DMS53 (cell line): ENCODE results near the gene NXPE1.
"Not testable (repeated sequence)": the region's sequence is repeated elsewhere in the genome, so short reads cannot be mapped to it uniquely, and the experiment has no call there.

Experiments
- DNase-seq: peaks from one replicate; lab custom pipeline; 2025; lab: John Stamatoyannopoulos, UW

Gene NXPE1

DNA sequence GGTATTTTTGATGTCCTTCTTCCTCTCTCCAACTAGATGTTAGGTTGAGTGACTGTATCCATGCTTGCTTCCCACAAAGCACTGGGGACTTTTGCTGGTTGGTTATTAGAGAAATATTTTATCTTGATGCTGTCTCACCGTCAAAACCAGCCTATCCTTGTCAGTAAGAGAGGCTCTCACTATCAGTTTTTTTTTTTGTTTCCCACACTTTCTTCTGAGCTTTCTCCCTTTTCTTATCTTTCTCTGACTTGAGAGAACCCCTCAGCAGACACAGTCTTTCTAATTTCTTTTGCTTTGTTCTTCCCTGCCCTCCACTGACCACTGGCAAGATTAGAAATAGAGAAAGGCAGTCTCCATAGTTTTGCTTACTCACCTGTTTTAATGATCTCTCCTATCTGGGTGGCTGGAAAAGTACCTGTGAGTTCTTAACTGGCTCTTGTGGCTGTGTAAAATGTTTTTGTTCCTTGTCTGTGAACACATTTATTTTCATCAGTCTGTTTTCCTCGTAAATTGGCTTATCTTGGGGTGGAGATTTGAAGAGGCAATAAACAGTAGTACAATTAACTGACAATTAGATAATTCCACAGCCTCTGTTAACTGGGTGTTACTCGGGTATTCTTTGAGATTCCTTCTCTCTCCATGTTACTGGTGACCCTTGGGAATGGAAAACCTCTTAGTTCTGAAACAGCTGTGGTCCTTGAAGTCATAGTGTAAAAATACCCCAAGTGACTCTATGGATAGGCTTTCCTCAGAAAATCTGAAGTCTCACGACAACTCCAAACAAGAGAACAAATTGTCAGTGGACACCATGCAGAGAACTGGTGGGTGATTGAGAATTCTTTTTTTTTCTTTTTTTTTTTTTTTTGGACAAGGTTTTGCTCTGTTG, at the start of gene NXPE1:
TSS of gene NXPE1 (minus strand) at position 457 of the 886 bp plus-strand sequence. CDS start 8,680 bp downstream, outside the sequence.
- DNase-seq: no peak

DNA sequence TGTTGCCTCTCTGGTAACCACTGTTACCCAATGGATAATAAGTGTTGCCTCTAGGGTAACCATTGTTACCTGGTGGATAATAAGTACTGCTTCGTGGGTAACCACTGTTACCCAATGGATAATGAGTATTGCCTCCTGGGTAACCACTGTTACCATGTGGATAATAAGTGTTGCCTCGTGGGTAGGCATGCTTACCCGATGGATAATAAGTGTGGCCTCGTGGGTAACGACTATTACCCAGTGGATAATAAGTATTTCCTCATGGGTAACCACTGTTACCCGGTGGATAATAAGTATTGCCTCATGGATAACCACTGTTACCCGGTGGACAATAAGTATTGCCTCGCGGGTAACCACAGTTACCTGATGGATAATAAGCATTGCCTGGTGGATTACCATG, 49.7 kb upstream of the NXPE1 start:
- no peak for DNase-seq

DNA sequence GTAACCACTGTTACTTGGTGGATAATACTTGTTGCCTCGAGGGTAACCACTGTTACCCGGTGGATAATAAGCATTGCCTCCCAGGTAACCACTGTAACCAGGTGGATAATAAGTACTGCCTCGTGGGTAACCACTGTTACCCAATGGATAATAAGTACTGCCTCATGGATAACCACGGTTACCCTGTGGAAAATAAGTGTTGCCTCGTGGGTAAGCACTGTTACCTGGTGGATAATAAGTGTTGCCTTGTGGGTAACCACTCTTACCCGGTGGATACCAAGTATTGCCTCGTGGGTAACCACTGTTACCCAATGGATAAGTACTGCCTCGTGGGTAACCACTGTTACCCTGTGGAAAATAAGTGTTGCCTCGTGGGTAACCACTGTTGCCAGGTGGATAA, 48.9 kb upstream of the NXPE1 start:
- DNase-seq: not testable (repeated sequence)

DNA sequence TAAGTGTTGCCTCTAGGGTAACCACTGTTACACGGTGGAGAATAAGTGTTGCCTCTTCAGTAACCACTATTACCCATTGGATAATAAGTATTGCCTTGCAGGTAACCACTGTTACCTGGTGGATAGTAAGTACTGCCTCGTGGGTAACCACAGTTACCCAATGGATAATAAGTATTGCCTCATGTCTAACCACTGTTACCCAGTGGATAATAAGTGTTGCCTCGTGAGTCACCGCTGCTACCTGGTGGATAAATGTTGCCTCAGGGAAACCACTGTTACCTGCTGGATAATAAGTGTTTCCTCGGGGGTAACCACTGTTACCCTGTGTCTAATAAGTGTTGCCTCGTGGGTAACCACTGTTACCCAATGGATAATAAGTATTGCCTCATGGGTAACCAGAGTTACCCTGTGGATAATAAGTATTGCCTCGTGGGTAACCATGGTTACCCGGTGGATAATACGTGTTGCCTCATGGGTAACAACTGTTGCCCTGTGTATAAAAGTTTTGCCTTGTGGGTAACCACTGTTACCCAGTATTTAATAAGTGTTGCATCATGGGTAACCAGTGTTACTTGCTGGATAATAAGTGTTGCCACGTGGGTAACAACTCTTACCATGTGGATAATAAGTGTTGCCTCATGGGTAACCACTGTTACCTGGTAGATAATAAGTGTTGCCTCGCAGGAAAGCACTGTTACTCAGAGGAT, 48.2 kb upstream of the NXPE1 start:
- DNase-seq: peak; percentile 18

DNA sequence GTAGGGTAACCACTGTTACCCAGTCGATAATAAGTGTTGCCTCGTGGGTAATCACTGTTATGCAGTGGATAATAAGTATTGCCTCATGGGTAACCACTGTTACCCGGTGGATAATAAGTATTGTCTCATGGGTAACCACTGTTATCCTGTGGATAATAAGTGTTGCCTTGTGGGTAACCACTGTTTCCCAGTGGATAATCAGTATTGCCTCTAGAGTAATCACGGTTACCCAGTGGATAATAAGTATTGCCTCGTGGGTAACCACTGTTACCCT, 47.1 kb upstream of the NXPE1 start:
- not testable (repeated sequence) for DNase-seq

DNA sequence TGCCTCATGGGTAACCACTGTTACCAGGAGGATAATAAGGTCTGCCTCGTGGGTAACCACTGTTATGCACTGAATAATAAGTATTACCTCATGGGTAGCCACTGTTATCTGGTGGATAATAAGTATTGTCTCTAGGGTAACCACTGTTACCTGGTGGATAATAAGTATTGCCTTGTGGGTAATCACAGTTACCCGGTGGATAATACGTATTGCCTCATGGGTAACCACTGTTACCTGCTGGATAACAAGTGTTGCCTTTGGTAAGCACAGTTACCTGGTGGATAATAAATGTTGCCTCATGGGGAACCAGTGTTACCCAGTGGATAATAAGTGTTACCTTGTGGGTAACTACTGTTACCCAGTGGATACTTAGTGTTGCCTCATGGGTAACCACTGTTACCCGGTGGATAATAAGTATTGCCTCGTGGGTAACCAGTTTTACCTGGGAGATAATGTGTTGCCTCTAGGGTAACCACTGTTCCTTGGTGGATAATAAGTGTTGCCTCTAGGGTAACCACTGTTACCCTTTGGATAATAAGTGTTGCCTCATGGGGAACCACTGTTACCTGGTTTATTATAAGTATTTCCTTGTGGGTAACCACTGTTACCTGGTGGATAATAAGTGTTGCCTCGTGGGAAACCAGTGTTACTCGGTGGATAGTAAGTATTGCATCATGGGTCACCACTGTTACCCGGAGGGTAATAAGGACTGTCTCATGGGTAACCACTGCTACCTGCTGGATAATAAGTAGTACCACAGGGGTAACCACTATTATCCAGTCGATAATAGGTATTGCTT, 46.5 kb upstream of the NXPE1 start:
- peak; percentile 32 for DNase-seq

DNA sequence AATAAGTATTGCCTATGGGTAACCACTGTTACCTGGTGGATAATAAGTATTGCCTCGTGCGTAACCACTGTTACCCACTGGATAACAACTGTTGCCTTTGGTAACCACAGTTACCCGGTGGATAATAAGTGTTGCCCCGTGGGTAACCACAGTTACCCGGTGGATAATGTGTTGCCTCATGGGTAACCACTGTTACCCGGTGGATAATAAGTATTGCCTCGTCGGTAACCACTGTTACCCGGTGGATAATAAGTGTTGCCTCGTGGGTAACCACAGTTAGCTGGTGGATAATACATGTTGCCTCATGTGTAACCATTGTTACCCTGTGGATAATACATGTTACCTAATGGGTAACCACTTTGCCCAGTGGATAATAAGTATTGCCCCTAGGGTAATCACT, 45.7 kb upstream of the NXPE1 start:
- no peak for DNase-seq

DNA sequence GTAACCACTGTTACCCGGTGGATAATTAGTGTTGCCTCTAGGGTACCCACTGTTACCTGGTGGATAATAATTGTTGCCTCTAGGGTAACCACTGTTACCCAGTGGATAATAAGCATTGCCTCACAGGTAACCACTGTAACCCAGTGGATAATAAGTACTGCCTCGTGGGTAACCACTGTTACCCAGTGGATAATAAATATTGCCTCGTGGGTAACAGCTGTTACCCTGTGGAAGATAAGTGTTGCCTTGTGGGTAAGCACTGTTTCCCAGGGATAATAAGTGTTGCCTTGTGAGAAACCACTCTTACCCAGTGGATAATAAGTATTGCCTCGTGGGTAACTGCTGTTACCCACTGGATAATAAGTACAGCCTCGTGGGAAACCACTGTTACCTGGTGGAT, 45.2 kb upstream of the NXPE1 start:
- no peak for DNase-seq

DNA sequence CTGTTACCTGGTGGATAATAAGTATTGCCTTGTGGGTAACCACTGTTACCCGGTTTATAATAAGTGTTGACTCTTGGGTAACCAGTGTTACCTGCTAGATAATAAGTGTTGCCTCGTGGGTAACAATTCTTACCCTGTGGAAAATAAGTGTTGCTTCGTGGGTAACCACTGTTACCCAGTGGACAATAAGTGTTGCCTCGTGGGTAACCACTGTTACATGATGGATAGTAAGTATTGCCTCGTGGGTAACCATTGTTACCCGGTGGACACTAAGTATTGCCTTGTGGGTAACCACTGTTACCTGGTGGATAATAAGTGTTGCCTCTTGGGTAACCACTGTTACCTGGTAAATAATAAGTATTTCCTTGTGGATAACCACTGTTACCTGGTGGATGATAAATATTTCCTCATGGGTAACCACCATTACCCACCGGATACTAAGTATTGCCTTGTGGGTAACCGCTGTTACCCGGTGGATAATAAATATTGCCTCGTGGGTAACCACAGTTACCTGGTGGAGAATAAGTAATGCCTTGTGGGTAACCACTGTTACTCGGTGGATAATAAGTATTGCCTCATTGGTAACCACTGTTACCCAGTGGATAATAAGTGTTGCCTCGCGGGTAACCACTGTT, 44.6 kb upstream of the NXPE1 start:
- DNase-seq: no peak

DNA sequence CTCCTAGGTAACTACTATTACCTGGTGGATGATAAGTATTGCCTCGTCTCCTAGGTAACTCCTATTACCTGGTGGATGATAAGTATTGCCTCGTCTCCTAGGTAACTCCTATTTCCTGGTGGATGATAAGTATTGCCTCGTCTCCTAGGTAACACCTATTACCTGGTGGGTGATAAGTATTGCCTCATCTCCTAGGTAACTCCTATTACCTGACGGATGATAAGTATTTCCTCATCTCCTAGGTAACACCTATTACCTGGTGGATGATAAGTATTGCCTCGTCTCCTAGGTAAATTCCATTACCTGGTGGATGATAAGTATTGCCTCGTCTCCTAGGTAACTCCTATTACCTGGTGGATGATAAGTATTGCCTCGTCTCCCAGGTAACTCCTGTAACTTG, 43.5 kb upstream of the NXPE1 start:
- peak; percentile 75 for DNase-seq

DNA sequence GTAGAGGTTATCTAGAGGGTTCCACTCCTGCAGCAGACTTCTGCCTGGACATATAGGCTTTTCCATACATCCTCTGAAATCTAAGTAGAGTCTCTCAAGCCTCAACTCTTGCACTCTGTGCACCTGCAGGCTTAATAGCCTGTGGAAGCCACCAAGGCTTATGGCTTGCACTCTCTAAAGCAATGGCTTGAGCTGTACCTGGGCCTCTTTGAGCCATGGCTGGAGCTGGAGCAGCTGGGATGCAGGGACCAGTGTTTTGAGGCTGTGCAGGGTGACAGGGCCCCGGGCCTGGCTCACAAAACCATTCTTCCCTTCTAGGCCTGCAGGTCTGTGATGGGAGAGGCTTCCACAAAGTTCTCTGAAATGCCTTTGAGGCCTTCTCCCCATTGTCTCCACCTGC, 38.8 kb upstream of the NXPE1 start:
- DNase-seq: no peak

DNA sequence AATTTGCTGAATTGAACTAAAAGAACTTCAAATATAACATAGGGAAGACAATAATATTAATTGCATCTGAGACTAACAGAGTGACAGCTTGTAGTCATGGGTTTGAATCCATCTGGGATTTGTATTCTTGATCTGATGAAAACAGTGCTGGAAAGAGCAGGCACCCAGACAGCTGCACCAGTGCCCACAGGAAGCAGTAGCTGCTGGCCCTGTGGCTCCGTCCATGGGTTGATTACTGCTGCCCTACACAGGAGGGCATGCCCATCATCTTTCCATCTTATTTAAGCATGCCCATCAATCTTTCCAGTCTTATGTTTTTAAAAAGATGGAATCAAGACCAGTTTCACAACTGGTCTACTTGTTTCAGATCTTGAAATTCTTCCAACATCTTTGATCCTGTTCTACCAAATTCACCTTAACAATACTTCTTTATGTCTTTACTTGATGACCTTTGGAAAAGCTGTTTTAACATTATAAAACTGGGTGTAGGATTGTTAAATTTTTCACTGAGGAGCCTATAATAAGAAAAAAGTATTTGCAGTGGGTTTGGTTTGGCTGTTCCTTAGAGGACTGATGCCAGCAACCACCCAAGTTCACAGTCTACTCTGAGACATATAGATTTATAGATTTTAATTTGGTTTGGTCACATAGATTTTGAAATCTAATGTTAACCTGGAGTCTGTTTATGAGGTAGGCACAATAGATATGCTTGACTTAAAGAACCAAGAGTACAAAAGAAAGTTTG, 36.7 kb upstream of the NXPE1 start:
- no peak for DNase-seq

DNA sequence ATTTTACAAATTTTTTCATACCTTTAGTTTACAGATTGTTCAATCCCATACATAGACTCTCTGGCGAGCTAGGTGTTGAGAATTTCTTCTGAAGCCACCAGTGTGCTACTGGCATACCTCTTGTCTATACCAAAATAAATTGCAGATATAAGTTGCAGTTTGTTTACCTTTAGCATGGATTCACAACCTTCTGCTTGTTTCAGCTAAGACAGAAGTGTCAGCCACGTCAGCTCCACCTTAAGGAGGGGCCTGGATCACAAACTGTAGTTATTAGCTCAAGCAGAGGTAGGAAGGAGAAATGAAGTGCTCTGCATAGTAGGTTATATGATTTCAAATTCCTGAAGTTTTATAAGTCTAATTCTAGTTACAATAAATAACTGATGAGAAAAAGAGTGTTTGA, 35.9 kb upstream of the NXPE1 start, which contains the start of gene NXPE4:
TSS of gene NXPE4 (minus strand) at position 216 of the 400 bp plus-strand sequence. CDS start 1,027 bp downstream, outside the sequence.
- no peak for DNase-seq

DNA sequence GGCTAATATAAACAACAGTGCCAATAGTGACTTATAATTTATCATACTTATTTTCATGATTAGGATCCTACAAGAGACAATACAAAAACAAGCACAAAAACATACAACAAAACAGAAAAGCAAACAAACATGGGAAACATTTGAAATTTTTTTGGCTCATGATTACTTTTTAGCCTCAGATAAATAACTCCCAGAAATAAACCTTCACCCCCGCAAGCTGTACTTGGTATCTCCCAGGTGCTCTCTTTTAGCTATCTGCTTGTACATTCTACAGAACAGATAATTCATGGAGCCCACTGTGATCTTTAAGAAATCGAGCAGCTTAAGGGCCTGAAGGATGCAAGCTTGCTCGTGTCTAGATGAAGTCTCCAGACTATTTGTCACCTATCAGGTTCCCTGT, 35.0 kb upstream of the NXPE1 start:
- DNase-seq: peak; percentile 15

DNA sequence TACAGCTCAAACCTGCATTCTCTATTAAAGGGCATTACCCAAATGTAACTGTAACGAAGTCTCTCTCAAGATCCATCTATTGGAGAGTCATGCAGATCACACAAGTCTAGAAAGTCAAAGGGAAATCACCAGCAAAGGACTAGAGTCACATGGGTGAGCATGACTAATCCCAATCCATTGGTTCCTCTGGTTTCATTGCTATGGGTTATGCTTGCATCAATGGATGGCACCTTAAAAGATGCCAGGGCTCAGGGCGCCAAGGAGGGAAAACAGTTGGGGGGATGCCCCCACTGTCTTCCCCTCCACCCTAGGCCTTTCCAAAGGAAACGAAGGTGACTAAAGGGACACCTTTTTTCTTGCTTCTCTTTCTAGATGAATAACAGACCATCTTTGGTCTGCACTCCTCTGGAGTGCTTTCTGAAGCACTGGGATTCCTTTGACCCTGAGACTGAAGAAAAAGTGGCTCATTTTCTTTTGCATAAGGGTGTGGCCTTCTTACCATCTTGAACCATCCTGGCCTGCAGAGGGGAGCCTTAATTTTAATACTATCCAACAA, 27.8 kb upstream of the NXPE1 start:
- no peak for DNase-seq

DNA sequence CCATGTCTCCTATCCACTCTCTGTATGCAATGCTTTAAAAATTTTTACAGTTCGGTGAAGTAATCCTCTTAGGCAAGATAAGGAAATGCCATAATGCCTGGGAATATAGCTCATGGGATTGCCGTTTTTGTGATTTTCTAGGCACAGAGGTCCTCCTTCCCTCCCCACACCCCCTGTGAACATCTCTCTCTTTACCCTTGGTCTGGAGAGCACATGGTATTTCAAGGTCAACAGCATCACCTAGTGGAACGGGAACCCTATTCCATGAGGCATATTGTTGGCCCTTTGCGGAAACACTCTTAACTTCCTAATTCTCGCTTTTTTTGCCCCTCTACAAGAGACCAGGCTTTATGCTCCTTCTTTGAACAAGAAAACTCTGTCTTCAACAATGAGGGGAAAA, 27.1 kb upstream of the NXPE1 start:
- peak; percentile 12 for DNase-seq

DNA sequence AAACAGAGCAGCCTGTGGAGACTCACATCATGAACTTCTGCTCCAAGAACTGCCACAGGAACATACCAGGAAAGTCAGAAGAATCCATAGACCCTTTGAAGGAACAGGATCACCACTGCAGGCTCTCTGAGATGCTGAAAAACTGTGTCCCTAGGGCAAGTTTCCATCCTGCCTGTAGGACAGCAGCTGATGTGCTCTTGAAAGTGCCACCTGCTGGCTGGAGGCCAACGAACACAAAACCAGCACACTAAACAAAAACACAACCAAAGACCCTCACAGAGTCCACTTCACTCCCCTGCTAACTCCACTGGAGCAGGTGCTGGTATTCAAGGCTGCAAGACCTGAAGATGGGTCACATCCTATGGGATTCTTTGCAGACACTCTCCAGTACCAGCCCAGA, 12.0 kb upstream of the NXPE1 start:
- no peak for DNase-seq

DNA sequence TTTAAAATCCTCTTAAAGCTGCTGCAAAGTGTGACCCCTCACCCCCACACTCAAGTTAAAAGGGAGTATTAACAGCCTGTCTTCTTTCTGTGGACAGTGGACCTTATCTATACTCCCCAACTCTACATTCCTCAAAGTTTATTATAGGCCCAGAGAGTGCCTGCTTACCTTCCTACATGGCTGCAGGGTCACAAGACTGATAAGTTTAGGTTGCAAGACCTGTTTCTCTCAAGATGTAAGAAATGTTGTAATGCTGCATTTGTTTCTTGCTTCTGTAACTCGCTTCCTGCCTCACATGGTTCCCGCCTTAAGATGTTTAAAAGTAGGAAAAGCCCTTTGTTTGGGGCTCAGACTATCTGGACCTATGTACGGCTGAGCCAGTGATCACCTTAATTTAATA, 10.1 kb upstream of the NXPE1 start:
- no peak for DNase-seq

DNA sequence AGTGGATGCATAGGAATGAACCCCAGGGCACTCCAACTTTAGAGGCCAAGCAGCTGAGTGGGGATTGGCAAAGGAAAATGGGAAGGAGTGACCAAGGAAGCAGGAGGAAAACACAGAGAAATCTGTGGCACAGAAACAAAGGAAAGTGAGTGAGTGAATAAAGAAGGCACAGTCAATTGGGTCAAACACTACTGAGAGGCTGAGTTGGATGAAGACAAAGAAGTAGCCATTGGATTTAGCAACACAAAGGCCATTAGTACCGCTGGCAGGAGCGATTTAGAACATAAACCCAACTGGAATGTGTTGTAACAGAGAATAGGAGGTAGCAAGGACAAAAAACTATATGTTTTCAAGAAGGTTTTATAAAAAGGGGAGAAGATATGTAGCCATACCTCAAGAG, 6.6 kb upstream of the NXPE1 start:
- no peak for DNase-seq

DNA sequence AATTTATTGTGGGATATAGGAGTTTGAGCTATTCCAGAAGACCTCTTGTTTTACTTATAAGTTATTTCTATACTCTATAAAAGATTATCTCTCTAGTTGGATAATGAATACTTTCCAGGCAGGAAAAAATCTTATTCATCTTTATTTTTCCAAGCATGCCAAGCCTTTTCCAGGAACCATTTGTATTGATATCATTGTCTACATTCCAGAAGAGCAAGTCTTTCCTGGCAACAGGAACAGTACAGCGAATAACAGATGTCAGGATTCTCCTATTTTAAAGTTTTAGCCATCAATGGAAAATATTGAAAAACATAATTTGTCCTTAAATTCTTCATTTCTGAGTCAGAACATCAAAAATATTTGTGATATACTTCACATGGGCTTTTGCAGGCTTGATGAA, 5.2 kb upstream of the NXPE1 start:
- no peak for DNase-seq

DNA sequence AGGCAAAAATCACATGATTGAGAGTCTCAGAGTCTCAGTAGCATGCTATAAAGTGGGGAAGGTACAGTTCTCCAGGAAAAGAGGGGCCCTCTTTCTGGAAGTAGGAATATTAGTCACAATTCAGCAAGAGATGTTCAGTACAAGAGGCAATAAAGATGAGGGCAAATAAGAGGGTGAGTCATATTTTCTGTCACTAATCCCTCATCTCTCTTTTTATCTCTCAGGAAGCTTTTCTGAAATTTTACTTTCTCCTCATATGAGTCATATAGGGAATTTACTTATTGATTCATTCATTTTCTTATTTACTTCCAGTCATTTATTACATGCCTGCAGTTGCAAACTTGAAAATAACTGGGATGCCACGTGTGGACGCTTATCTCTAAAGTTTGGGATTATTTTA, 3.4 kb upstream of the NXPE1 start:
- peak; percentile 84 for DNase-seq
